CD4-positive, alpha-beta T cell treated with Interleukin-4 for 1 hour (primary cell): Measurements from ENCODE around the gene RBM19.
A peak's percentile ranks its signal among the peaks of the same experiment; 100 is the strongest.

Experiments
- DNase-seq, 2 donors: peaks; one replicate each; pipeline ENCODE4 v3.0.0-alpha.2; 2020 to 2022

RBM19 gene

DNA sequence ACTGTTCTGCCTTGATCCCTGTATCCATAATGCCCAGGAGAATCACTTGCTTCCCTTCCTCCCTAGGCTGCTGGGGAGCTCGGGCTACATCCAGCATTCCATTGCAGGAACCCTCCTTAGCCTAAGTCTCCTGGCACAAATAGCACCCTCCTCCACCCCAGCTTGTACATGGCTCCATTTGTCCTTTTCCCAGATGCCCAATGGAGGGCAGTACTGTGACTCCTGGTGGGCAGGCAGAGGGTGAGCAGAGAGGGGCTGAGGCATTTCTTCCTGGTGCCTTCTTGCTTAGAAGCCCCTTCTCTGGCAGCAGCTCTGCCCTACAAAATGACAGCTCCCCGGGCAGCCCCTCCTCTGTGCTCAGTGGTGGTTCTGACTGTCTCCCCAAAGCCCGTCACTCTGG lies 86.5 kb downstream of the RBM19 start:
- no peak for DNase-seq

DNA sequence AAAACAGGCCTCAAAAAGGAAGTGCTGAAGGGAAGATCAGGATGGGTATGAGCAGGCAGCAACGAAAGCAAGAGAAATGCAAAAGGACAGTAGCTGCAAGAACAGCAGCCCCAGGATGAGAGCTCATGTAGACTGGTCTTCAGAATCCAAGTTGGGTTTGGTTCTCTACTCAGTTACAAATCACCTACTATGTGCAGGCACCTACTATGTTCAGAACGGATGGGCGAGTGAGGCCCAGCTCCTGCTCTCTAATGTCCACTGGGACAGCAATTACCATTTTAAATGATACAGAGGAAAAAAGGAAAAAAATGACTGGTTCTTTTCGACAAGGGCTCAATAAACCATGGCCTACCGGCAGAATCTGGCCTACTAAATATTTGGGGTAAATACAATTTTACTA lies 88.5 kb downstream of the RBM19 start:
- DNase-seq, result no peak

DNA sequence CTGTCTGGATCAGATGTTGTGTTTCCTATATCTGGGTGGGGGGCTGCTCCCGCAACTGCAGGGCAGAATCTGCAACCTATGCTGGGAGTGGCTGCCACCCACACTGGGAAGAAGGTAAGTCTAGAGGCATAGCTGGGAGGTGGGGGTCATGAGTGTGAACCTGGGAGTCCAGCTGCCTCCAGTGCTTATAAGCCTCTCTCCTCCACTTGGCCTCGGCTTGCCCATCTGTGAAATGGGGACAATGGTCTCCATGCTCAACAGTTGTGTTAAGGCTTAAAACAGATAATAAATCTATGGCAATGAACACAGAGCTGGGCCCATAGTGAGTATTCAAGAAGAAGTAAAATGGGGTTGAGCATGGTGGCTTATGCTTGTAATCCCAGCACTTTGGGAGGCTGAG lies 90.0 kb downstream of the RBM19 start:
- no peak for DNase-seq

DNA sequence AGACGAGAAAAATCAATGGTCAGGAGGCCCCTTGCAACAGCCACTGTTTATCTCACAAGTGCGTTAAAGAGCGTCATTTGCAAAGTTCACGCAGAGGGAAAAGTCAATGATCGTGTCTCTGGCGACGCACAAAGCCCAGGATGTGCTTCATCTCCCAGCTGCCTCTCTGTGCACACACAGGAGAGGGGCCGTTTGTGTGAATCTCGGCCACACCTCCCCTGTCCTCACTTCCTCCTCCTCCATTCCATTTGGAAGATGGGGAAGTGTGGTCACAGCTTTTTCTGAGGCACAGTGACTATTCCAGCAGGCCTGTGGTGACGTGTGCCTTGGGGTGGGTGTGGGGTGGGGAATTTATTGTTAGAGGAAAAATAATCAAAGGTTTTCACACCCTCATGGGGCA lies 90.4 kb downstream of the RBM19 start:
- DNase-seq, result no peak

DNA sequence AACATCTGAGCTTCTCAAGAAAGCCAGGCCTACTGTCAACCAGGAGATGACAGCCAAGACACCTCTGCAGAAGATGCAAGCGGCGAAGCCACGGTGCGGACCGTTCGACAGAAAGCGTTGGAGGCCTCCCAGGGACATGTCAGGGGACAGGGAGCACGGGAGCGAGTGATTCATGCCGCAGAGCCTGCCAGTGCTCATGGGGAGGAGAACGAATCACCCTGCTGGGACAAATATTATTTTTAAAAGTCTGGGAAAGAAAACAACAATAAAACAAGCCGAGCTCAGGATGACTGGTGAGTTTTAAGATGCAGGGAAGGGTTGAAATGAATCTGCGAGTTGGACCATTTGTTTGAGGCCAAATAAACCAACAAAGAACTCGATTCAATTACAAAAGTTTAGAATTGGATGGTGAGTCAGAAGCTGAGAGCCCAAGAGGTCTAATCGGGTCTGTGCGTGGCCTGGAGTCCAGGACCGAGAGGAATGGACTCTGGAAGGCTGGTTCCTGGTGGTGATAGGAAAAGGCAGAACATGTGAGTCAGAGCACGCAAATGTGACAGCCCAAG lies 91.0 kb downstream of the RBM19 start:
- no peak for DNase-seq

DNA sequence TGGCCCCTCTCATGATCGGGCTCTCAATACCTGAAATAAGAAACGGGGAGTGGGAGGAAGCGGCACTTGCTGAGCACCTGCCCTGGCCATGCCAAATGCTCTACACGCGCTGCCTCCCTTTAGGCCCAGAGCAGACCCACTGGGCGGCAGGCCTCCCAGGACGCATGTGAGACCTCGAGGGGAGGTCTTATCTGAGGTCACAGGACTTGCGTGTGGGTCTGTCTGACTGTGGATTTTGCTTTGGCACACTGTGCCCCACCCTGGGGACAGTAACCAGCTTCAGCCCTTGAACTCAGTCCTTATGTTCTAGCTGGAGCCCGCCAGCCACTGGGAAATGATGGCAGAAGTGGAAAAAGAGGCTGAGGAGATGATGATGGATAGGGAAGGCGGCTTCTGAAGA lies 91.8 kb downstream of the RBM19 start:
- no peak for DNase-seq

DNA sequence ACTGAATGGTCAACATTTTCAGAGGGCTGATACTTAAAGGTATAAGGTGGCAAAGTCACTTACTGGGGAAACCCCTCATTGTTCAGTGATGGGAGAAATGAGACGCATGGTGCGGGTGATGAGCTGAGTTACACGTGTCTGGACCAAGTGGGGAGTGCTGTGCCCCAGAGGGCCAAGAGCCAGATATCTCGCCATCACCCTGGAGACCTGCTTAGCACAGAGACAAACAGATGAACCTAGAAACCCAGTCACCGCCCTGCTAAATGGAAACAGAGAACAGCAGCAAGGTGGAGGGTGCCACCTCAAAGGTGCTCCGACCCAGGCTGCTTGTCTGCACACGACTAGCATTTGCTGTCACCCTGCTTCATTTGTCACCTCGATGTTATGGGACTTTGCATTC lies 92.4 kb downstream of the RBM19 start:
- no peak for DNase-seq

DNA sequence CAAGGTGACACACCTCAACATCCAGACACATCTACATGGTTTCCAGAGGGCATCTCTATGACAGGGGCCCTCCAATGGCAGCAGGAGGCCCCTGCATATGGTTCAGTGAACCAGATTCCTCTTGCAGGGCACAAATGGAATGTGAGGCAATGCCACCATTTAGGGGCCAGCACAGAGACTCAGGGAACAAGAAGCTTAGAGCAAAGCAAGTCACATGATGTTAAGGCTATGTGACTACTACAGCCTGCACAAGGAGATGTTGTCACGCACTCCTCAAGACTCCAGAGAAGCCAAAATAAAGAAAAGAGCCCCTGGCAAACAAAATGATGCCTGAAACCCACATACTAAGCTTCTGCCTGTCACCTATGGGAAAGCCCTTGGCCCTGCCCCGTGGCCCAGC lies 95.2 kb downstream of the RBM19 start:
- no peak for DNase-seq

DNA sequence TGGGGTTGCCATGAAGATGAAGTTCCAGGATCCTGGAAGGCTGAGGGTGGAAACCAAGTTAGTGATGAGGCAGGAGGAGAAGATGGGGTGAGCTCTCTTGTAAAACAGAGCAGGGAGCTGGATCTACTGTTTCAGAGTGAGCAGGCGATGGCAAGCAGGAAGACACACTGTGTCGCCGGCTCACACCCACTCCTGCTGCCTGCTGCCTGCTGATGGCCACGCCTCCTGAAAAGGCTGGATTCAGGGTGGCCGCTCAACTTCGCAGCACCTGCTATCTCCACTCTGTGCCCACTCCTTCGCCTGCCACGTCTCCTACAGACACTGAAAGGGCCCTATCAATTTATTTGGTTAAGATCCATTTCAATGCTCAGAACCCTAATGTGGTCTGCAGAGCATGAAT lies 96.1 kb downstream of the RBM19 start:
- no peak for DNase-seq

DNA sequence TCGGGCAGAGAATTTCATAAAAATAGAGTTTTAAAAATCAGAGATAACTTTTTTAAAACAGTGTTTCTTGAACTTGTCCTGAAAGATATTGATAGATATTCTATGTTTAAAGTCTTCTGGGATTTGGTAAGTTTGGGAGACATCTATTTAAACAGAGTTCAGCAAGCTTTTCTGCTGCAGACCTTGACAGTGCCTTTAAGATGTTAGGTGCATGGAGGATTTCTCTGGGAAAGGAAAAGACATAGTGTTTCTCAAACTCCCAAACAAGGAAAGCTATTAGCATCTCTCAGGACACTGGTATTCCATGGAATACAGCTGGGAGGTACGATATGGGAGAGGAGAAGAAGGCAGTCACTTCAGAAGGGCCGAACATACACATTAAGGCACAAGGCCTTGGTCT lies 97.8 kb downstream of the RBM19 start:
- DNase-seq, result no peak

DNA sequence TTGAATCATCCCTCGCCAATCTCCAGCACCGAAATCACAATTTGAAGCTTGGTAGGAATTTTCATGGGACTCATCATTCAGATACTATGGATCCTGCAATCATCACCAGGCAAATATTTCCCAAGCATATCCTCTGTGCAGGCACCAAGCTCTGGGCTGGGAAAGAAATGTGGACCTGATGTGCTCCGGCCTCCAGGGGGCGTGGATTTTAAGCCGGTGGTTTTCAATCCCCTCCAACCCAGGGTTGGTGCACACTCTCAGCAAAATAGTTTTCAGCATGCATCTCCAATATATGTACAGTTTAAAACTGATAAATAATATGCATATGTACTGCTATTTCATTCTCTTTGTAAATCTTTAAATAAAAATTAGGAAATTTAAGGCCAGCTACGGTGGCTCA lies 98.9 kb downstream of the RBM19 start:
- DNase-seq, result no peak

DNA sequence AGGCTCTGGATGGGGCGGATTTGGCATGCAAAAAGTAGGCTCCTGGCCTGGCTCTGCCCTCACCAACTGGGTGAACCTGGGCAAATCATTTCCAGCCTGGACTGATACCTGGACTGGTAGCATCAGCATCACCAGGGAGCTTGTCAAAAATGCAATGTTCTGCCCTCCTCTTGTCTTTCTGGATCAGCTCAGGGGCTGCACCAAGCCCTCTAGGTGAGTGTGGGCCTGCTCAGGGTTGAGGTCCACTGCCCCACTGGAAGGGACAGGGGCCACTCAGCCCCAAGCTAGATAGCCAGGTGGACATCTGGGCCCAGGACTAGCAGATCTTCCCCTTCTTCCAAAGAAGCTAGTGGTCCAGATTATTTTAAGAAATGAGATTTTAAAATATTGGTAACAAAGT lies 99.6 kb downstream of the RBM19 start:
- DNase-seq, result no peak

DNA sequence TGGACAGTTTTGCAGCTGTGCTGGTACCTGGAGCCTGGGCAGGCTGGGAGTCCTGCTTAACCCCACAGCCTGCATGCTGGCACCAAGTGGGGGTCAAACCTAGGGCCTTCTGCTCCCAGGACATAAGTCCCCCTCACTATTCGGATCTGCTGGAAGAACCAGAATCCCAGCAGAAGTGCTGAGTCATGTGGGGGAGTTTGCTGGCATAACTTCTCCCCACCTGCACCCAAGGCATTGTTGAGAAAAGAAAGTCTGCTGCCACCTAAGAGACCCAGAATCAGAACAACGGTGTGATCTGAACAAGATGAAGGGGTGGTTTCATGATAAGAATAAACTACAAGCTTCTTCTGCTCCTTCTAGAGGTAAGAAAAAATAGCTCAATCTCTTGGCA lies 102.7 kb downstream of the RBM19 start:
- DNase-seq, result no peak

DNA sequence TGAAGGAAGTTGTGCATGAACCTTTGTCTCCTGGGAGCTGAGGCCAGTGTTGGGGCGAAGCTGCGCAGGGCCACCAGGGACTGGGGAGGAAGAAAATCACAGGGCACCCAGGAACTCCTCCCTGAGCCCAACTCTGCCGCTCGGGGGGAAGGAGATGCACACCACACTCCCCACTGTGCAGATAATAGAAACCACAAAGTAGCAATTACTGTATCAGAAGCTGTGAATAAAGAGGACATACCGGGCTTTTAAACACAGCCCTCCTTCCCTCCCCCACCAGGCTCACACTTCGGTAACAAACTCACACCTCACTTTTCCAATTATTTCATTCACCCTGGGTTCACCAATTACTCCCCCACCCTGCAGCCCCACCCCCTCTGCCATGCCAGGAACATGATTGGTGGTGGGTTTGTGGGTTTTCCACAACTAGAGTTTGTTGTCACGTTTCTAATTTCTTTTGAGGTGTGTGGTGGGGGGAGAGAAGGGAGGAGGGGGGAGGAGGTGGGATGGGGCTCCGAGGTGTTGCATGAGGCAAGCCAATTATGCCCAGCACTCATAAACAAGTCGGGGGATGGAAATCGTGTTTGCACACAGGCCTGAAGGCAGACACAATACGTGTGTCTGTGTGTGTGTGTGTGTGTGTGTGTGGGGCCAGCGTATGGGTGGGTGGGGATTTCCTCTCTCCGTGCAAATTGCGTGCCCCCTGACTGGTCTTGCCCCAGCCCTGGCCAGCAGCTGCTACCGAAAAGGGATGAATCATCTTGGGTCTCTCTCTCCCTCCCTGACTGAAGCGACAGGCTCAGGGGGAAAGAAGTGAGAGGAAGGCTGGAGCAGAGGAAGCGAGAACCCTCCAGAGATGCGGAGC lies 103.3 kb downstream of the RBM19 start:
- DNase-seq, result no peak

DNA sequence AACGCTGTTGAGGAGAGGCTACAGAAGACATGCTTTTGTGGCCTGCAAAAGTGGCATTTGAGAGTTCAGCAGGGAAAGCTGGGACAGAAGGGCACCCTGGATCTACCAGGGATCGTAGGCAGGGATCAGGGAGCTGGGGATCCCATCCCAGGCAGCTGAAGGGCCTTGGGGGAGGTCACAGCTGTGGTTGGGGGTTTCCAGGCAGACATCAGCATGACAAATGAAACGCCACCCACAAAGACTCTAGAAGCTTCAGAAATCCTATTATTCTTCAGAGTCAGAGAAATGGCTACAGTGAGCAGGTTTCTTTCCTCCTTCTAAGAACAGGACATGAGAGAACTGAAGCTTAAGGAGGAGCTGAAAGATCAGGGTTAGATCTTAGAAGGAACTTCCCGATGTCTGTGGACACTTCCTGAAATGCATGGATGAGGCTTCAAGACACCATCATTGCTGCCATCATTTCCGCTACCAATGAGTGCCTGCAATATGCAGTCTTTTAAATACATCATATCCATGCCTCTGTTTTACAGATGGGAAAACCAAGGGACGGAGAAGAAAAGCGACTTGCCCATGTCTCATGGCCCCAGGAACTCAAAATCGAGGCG lies 104.3 kb downstream of the RBM19 start:
- DNase-seq, result no peak

DNA sequence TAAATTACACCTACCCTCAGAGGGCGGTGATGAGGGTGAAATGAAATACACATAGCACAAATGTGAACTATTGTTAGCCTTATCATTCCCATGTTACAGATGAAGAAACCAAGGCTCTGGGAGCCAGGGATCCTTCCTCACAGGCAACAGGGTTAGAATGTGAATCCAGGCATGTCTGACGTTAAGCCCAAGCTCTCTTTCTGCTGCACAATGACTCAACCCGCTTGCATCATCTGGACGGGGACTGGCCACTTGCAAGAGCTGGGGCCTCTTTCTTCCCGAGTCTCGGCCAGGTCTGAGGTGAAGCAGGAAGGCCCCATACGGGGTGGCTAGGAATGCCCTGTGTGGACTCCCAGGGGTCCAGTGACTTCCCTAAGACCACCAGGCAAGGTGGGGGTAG lies 105.2 kb downstream of the RBM19 start:
- peak in 1 of 2 donors; percentile 25 for DNase-seq

DNA sequence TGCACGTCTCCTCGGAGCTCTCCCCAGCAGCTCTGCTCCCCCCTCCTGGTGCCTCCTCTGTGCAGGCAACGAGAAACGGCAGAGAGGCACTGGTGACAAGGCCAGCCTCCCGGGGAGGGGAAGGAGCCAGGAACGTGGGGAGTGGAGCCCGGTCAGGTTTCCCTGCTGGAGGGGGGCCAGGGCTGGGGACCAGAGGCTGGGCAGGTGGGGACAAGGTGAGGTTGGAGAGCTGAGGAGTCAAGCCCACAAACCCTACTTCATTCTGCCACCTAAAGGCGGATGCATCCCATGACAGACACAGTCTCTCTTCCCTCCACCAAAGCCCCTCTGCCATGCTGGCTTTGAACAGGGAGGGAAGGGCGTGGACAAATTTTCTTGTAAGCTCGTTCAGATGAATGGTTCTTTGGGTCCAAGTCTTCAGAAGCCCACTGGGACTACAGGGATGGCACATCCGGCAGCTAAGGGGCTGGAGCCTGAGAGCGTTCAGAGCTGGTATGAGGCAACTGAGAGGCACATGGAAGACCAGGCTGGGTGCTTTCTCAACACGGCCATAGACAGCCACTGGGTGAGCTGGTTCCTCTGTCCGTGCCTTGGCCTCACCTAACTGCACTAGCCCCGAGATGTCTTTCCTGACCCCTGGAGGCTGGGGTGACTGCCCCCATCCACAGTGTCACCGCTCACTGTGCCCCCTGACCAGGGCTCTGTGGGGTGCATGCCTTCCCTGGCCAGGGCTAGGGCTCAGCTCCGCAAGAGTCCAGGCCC lies 105.9 kb downstream of the RBM19 start:
- DNase-seq, result no peak

DNA sequence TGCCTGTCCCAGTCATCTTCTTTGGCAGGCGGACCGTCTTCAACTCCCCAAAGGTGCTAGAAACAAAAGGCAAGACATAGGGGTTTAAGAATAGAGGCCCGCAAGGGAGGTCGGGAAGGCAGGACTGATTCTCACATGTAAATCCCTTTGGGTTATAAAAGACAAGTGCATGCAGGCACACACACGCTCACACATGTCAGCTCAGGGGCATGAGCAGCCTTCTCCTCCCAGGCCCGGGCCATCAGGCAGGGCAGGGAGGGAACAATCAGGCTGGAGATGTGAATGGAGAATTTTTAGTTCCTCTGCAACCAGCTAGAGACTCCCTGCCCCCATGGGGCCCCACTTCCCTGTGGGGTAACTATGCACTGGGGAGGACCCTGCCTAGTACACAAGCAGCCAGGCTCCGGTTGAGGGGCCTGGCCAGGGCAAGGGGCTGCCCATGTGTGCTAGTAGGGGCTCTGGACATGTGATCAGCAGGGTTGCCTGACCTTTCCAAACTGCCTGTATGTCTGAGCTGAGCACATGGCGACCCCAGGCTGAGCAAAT lies 107.2 kb downstream of the RBM19 start:
- DNase-seq, result no peak

DNA sequence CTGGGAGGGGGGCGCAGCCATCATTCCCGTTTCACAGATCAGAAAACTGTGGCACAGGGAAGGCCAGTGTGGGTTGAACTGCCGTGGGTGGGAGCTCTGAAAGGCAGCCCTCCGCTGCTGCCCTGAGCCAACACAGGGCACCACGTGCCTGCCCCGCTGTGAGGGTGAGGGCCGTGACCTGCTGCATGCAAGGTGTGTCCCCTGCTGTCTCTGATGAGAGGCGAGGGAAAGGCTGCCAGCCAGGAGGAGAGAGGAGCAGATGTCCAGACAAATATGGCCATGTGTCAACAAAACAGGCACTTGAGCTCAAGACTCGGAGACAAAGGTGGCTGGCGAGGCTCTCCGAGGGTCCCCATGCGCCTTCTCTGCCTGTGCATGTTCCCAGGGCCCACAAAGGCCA lies 108.8 kb downstream of the RBM19 start:
- no peak for DNase-seq

DNA sequence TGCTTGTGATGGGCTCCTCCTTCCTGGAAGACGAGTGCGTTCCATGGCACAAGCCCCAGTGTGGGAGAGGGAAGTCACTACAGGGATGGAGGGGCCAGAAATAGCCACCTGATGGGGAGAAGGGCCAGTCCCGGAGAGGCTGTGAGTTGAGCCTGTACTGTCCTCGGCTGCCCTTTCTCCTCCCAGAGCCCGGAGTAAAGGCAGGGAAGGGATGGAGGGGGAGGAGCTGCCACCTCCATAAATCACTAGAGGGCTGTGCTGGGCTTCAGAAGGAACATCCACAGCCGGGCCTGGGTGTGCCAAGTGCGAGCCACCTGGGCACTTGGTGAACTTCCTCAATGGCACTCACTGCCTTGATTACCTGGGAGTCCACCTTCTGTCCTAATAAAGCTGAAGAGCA lies 110.1 kb downstream of the RBM19 start:
- no peak for DNase-seq

DNA sequence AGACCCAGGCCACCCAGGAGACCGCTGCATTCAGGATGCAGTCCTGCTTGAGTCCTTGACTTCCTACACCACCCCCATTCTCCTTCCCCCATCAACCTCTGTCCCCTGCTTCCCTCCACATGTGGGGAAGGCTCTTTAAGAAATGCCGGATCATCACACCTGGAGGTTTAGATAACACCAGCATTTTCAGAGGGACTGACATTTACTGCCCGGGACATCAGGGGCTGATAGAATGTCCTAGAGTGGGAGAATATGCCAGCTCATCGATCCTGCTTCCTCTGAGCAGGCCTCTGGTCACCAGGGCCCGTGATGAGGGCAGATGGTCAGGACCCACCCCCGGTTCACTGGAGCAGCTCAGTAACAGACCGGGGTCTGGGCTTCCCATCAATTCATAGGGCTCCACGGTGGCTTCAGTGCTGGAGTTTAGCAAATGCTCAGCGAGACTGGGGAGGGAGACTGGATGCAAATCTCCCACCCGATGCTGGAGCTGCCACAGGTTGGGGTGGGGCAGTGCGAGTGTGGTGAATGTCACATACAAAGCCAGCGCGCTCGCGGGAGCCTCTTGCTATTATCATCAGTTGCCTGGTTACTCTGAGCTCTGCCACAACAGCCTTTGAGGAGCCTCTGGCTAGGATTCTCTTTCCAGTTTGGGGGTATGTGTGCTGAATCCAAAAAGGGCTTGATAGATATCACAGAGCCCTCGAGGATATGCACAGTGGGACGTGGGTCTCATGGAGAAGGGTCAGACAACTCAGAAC lies 111.6 kb downstream of the RBM19 start:
- no peak for DNase-seq

DNA sequence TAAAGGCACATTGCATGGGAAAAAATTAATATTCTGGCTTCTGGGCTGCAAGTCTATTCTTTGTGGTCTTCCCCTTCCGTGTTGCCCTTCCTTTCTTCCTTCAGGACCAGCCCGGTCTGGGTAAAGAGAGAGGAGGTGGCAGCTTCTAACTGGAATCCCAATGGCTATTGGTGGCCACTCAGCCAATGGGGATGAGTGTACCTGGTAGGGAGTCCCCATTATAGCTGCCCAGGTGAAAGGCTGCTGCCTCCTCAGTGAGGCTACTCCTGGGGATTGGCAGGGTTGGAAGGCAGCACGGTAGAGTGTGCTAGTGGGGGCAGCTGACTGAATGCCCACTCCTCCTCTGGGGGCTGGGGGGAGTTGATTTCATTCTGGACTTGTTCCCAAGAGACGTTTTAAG lies 112.6 kb downstream of the RBM19 start:
- DNase-seq, result no peak
